Upper lobe of left lung (tissue), 4 donors: Measurements from ENCODE around the gene RBM15B.

Source experiments
- CTCF ChIP-seq, 6 experiments: fragments of 450-650 bp in 4 of 6; fragments of 200-600 bp in 2 of 6; sonication (generic) in 2 of 6; IDR thresholded peaks; one replicate each; pipeline ENCODE4 v1.5.1; 2016 to 2019; ENCODE audit warnings: antibody characterized with exemption in 6 of 6
- POLR2A ChIP-seq, 4 donors: fragments of 450-650 bp; IDR thresholded peaks; one replicate each; pipeline ENCODE4 v1.5.1; 2016 to 2017; ENCODE audit warnings: antibody characterized with exemption in 4 of 4, mild to moderate bottlenecking in 2 of 4

GRCh38 chr3:51390246-51391074 is 625 bp upstream of the RBM15B start:
- TF ChIP-seq CTCF (IDR thresholded peaks at IDR 0.05) (no peak), POLR2A (IDR thresholded peaks at IDR 0.05) (no peak)
